ENCODE measurements around the gene ACSF2.
A peak's percentile ranks its signal among the peaks of the same experiment; 100 is the strongest.
"Not testable (repeated sequence)": the region's sequence is repeated elsewhere in the genome, so short reads cannot be mapped to it uniquely, and the experiment has no call there.

The ACSF2 gene

GRCh38 chr17:50425682-50426471, at the start of gene ACSF2:
Gene ACSF2 (plus strand): TSS chr17:50426218. CDS start chr17:50426262, 44 bp downstream.
- DNase-seq (ENCODE audit: low spot score), result peak; percentile 58

GRCh38 chr17:50379351-50380132, 46.5 kb upstream of the ACSF2 start:
- no peak for DNase-seq (ENCODE audit: low spot score)

GRCh38 chr17:50380369-50381259, 45.4 kb upstream of the ACSF2 start:
- DNase-seq (ENCODE audit: low spot score), result no peak

GRCh38 chr17:50381260-50381815, 44.7 kb upstream of the ACSF2 start:
- DNase-seq (ENCODE audit: low spot score), result no peak

GRCh38 chr17:50381920-50382319, 44.1 kb upstream of the ACSF2 start:
- DNase-seq (ENCODE audit: low spot score), result no peak

- no peak for DNase-seq (ENCODE audit: low spot score)
Measured at GRCh38 chr17:50382931-50383330, 43.1 kb upstream of the ACSF2 start.

GRCh38 chr17:50386510-50386909, 39.5 kb upstream of the ACSF2 start:
- DNase-seq (ENCODE audit: low spot score), result no peak

GRCh38 chr17:50388728-50389127, 37.3 kb upstream of the ACSF2 start:
- no peak for DNase-seq (ENCODE audit: low spot score)

GRCh38 chr17:50389534-50389933, 36.5 kb upstream of the ACSF2 start:
- DNase-seq (ENCODE audit: low spot score), result no peak

- DNase-seq (ENCODE audit: low spot score), result no peak
Measured at GRCh38 chr17:50392621-50393020, 33.4 kb upstream of the ACSF2 start.

GRCh38 chr17:50393700-50394099, 32.3 kb upstream of the ACSF2 start:
- DNase-seq (ENCODE audit: low spot score), result no peak

GRCh38 chr17:50394711-50395110, 31.3 kb upstream of the ACSF2 start:
- DNase-seq (ENCODE audit: low spot score), result no peak

GRCh38 chr17:50396261-50397110, 29.5 kb upstream of the ACSF2 start:
- DNase-seq (ENCODE audit: low spot score), result peak; percentile 71

GRCh38 chr17:50397111-50397918, 28.7 kb upstream of the ACSF2 start, which contains the start of gene LRRC59:
Gene LRRC59 (minus strand): TSS chr17:50397523. CDS start chr17:50397317, 206 bp downstream.
- peak; percentile 85 for DNase-seq (ENCODE audit: low spot score)

- no peak for DNase-seq (ENCODE audit: low spot score)
Measured at GRCh38 chr17:50397919-50398285, 28.1 kb upstream of the ACSF2 start.

- not testable (repeated sequence) for DNase-seq (ENCODE audit: low spot score)
Measured at GRCh38 chr17:50398672-50399071, 27.3 kb upstream of the ACSF2 start.

GRCh38 chr17:50399591-50399990, 26.4 kb upstream of the ACSF2 start:
- DNase-seq (ENCODE audit: low spot score), result not testable (repeated sequence)

GRCh38 chr17:50405351-50405750, 20.7 kb upstream of the ACSF2 start:
- DNase-seq (ENCODE audit: low spot score), result not testable (repeated sequence)

- DNase-seq (ENCODE audit: low spot score), result no peak
Measured at GRCh38 chr17:50406578-50406977, 19.4 kb upstream of the ACSF2 start.

- no peak for DNase-seq (ENCODE audit: low spot score)
Measured at GRCh38 chr17:50407921-50408320, 18.1 kb upstream of the ACSF2 start.
